Astrocyte (in vitro differentiated cells and primary cell): ENCODE measurements around the gene KIF23. TPM values are rescaled to one million over a fixed set of nuclear protein-coding genes. Genes with fewer than 3 reads are reported as not detected.

Experiments used
- DNase-seq: peaks from one replicate; pipeline ENCODE4 v3.0.0-alpha.2; 2010; ENCODE audit warnings: low read depth
- FAIRE-seq: peaks from 2 replicates; lab custom pipeline; 2011; peaks lifted over from hg19 to GRCh38; lab: Jason Lieb, UNC
- H2AFZ ChIP-seq: 2 replicates; pipeline ENCODE4 v1.6.0; 2012; ENCODE audit warnings: low read depth, low read length, inconsistent platforms
- H3K27ac ChIP-seq: 2 replicates; pipeline ENCODE4 v1.5.1; 2011; ENCODE audit warnings: low read depth, low read length, inconsistent platforms
- H3K27me3 ChIP-seq: 2 replicates; pipeline ENCODE4 v1.6.0; 2011; ENCODE audit warnings: low read length, inconsistent platforms; ENCODE audit not compliant: insufficient read depth
- H3K36me3 ChIP-seq: 2 replicates; pipeline ENCODE4 v1.5.1; 2011; ENCODE audit warnings: low read length, inconsistent platforms; ENCODE audit not compliant: insufficient read depth
- H3K4me1 ChIP-seq: 2 replicates; pipeline ENCODE4 v1.5.1; 2011; ENCODE audit warnings: low read length, inconsistent platforms; ENCODE audit not compliant: insufficient read depth
- H3K4me2 ChIP-seq: 2 replicates; pipeline ENCODE4 v1.6.0; 2012; ENCODE audit warnings: low read length, inconsistent platforms
- H3K4me3 ChIP-seq: 2 replicates; pipeline ENCODE4 v1.5.1; 2011; ENCODE audit warnings: low read depth, mild to moderate bottlenecking, low read length, inconsistent platforms; ENCODE audit not compliant: insufficient read depth
- H3K79me2 ChIP-seq: 2 replicates; pipeline ENCODE4 v1.6.0; 2012; ENCODE audit warnings: mild to moderate bottlenecking, low read length, inconsistent platforms; ENCODE audit not compliant: insufficient read depth
- H3K9ac ChIP-seq: 2 replicates; pipeline ENCODE4 v1.6.0; 2012; ENCODE audit warnings: mild to moderate bottlenecking, low read length, inconsistent platforms
- H3K9me3 ChIP-seq: 2 replicates; pipeline ENCODE4 v1.5.1; 2012; ENCODE audit warnings: low read depth, mild to moderate bottlenecking, low read length, inconsistent platforms; ENCODE audit not compliant: insufficient read depth
- H4K20me1 ChIP-seq: 2 replicates; pipeline ENCODE4 v1.6.0; 2012; ENCODE audit warnings: low read length, inconsistent platforms; ENCODE audit not compliant: insufficient read depth
- H3K27ac Mint-ChIP-seq: one replicate; pipeline ENCODE4 v1.8.0; 2021; ENCODE audit warnings: mild to moderate bottlenecking, mixed read lengths; ENCODE audit not compliant: unreplicated experiment
- H3K27me3 Mint-ChIP-seq: one replicate; pipeline ENCODE4 v1.8.0; 2021; ENCODE audit warnings: low read depth, mixed read lengths; ENCODE audit not compliant: unreplicated experiment
- H3K36me3 Mint-ChIP-seq: one replicate; pipeline ENCODE4 v1.8.0; 2021; ENCODE audit warnings: low read depth, mixed read lengths; ENCODE audit not compliant: unreplicated experiment
- H3K4me1 Mint-ChIP-seq: one replicate; pipeline ENCODE4 v1.8.0; 2021; ENCODE audit warnings: low read depth, mixed read lengths; ENCODE audit not compliant: unreplicated experiment
- H3K4me3 Mint-ChIP-seq: one replicate; pipeline ENCODE4 v1.8.0; 2021; ENCODE audit warnings: mild to moderate bottlenecking, moderate library complexity, mixed read lengths; ENCODE audit not compliant: unreplicated experiment
- H3K9me3 Mint-ChIP-seq: one replicate; pipeline ENCODE4 v1.8.0; 2021; ENCODE audit warnings: mild to moderate bottlenecking, mixed read lengths; ENCODE audit not compliant: unreplicated experiment
- EZH2 ChIP-seq: IDR thresholded peaks from 2 replicates; pipeline ENCODE4 v1.6.1; 2012; ENCODE audit warnings: mild to moderate bottlenecking, low read length, inconsistent platforms; ENCODE audit not compliant: insufficient read depth
- total RNA-seq: library from RNA; stranded (reverse); gene quantifications from 2 replicates; pipeline ENCODE4 v1.2.1, GENCODE V29; 2021
- TF ChIP-seq, protein P1 (sequence below): IDR thresholded peaks from 2 replicates; pipeline ENCODE4 v1.5.1; 2011; ENCODE audit warnings: low read depth, mild to moderate bottlenecking, inconsistent platforms, low read length, moderate library complexity; ENCODE audit not compliant: insufficient read depth

Gene KIF23
- total RNA-seq, 1 donor from 2014 or later: 11.8 TPM

DNA sequence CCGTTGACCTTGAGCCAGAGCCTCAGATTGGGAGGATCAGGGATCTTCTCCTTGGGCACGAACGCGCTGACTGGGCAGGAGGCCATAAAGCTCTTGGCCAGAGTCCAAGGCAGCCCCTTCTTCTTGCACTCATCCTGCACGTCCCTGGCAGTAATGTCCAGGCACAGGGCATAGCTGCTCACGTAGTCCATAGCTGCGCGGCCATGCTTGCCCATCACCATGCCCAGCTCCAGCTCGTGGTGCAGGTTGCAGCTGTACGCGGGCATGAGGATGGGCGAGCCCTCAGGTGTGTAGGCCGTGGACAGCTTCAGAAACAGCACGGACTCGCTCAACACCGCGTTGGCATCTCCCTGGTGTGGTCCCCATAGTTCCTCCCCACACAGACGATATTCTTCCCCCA lies 20.5 kb downstream of the KIF23 start:
- H3K4me1 Mint-ChIP-seq: peaks cover 3% of the 10 kb centered on the region
- Histone ChIP-seq H3K9me3 (no peaks in the 10 kb centered on the region), H3K9ac (no peak overlapping the region), H3K79me2 (peaks cover 32% of the 10 kb centered on the region), H3K27ac (no peak overlapping the region), H3K27me3 (no peaks in the 10 kb centered on the region), H3K36me3 (peaks cover 43% of the 10 kb centered on the region), H3K4me1 (no peaks in the 10 kb centered on the region), H2AFZ (no peak overlapping the region), H3K4me3 (no peak overlapping the region), H3K4me2 (no peak overlapping the region), H4K20me1 (peaks cover 6% of the 10 kb centered on the region)
- peaks cover 8% of the 10 kb centered on the region for H3K36me3 Mint-ChIP-seq
- H3K27me3 Mint-ChIP-seq: no peaks in the 10 kb centered on the region
- no peak for DNase-seq
- H3K27ac Mint-ChIP-seq: no peak overlapping the region
- FAIRE-seq: no peak
- H3K4me3 Mint-ChIP-seq: no peak overlapping the region
- TF ChIP-seq, protein P1, sequence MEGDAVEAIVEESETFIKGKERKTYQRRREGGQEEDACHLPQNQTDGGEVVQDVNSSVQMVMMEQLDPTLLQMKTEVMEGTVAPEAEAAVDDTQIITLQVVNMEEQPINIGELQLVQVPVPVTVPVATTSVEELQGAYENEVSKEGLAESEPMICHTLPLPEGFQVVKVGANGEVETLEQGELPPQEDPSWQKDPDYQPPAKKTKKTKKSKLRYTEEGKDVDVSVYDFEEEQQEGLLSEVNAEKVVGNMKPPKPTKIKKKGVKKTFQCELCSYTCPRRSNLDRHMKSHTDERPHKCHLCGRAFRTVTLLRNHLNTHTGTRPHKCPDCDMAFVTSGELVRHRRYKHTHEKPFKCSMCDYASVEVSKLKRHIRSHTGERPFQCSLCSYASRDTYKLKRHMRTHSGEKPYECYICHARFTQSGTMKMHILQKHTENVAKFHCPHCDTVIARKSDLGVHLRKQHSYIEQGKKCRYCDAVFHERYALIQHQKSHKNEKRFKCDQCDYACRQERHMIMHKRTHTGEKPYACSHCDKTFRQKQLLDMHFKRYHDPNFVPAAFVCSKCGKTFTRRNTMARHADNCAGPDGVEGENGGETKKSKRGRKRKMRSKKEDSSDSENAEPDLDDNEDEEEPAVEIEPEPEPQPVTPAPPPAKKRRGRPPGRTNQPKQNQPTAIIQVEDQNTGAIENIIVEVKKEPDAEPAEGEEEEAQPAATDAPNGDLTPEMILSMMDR: no peak
- H3K9me3 Mint-ChIP-seq: no peaks in the 10 kb centered on the region

DNA sequence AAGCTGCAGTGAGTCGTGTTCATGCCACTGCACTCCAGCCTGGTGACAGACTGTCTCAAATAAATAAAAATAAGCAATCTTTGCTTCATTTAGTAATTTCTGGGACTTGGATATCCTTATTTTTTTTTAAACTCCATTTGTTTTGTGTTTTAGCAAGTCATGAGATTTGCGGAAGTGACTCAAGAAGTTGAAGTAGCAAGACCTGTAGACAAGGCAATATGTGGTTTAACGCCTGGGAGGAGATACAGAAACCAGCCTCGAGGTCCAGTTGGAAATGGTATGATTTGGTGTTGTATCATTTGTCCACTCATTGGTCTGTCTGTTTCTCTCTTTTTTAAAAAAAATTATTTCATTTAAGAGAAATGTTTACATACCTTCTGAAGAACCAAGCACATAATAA lies 21.8 kb downstream of the KIF23 start:
- Histone ChIP-seq H2AFZ (no peak overlapping the region), H3K4me2 (no peak overlapping the region), H3K9ac (no peak overlapping the region), H3K4me1 (no peaks in the 10 kb centered on the region), H3K9me3 (no peaks in the 10 kb centered on the region), H3K79me2 (peaks cover 26% of the 10 kb centered on the region), H4K20me1 (no peaks in the 10 kb centered on the region), H3K36me3 (peaks cover 45% of the 10 kb centered on the region), H3K27ac (no peak overlapping the region), H3K4me3 (no peak overlapping the region), H3K27me3 (no peaks in the 10 kb centered on the region)
- FAIRE-seq: no peak
- TF ChIP-seq EZH2: no peak
- TF ChIP-seq, protein P1: no peak
- DNase-seq: no peak
- H3K4me3 Mint-ChIP-seq: no peak overlapping the region
- no peak overlapping the region for H3K27ac Mint-ChIP-seq
- peaks cover 3% of the 10 kb centered on the region for H3K4me1 Mint-ChIP-seq
- peaks cover 8% of the 10 kb centered on the region for H3K36me3 Mint-ChIP-seq
- H3K9me3 Mint-ChIP-seq: no peaks in the 10 kb centered on the region
- H3K27me3 Mint-ChIP-seq: no peaks in the 10 kb centered on the region

DNA sequence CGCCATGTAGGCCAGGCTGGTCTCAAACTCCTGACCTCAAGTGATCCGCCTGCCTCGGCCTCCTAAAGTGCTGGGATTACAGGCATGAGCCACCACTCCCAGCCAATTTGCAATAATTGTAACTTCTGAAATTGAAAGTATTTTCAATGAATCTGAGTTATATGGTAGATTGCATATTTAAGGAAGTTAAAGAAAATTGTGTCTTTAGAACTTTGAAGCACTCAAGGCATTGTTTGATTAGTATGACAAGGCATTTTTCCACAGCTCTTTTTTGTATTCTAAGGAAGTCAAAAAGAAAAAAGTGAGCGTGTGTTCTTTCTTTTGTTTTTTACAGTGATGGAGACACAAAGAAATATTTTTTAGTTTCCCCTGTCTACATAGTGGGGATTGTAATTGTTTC lies 22.8 kb downstream of the KIF23 start:
- peaks cover 46% of the 10 kb centered on the region for H3K36me3 ChIP-seq
- H2AFZ ChIP-seq: no peak overlapping the region
- H3K9me3 Mint-ChIP-seq: no peaks in the 10 kb centered on the region
- H3K9ac ChIP-seq: no peak overlapping the region
- no peak for TF ChIP-seq EZH2
- TF ChIP-seq, protein P1: no peak
- no peak overlapping the region for H3K27ac ChIP-seq
- peaks cover 8% of the 10 kb centered on the region for H3K36me3 Mint-ChIP-seq
- H3K4me1 Mint-ChIP-seq: peaks cover 3% of the 10 kb centered on the region
- no peak overlapping the region for H3K4me3 Mint-ChIP-seq
- no peaks in the 10 kb centered on the region for H4K20me1 ChIP-seq
- H3K9me3 ChIP-seq: no peaks in the 10 kb centered on the region
- H3K4me3 ChIP-seq: no peak overlapping the region
- no peak overlapping the region for H3K4me2 ChIP-seq
- FAIRE-seq: no peak
- DNase-seq: no peak
- H3K27ac Mint-ChIP-seq: no peak overlapping the region
- H3K27me3 ChIP-seq: no peaks in the 10 kb centered on the region
- H3K79me2 ChIP-seq: peaks cover 22% of the 10 kb centered on the region
- H3K4me1 ChIP-seq: no peaks in the 10 kb centered on the region
- H3K27me3 Mint-ChIP-seq: no peaks in the 10 kb centered on the region
